ENCODE results near the gene KLHL42. TPM values are rescaled to one million over a fixed set of nuclear protein-coding genes. Genes with fewer than 3 reads are reported as not detected.

KLHL42 gene
- total and polyA plus RNA-seq, 2 of the 8 experiments (the other 6 are each of a cell fraction or from before 2014, with no cell fraction given), result 13.6 to 21.6 TPM

- TF ChIP-seq HDAC6 (IDR thresholded peaks at IDR 0.05; ENCODE audit: low read depth, low read length), result no peak
- TF ChIP-seq SUZ12 (IDR thresholded peaks at IDR 0.05; ENCODE audit: low read length), result no peak
- TF ChIP-seq JUN (IDR thresholded peaks at IDR 0.05; ENCODE audit: low read depth, low read length), result no peak
- no peak for TF ChIP-seq BACH1 (IDR thresholded peaks at IDR 0.05; ENCODE audit: low read length)
- no peak for TF ChIP-seq HDAC2 (IDR thresholded peaks at IDR 0.05; ENCODE audit: borderline replicate concordance in 1 of 2, low read depth in 2 of 2, low read length in 2 of 2)
Measured at GRCh38 chr12:27805238-27805637, 25.2 kb downstream of the KLHL42 start (continued).

All from H1 (cell line).